HG03280 (cell line): ENCODE results near the gene RRAGA.
"Not testable (repeated sequence)": the region's sequence is repeated elsewhere in the genome, so short reads cannot be mapped to it uniquely, and the experiment has no call there.

Source experiments
- ATAC-seq: cut with Tn5 transposase; IDR thresholded peaks from one replicate; pipeline ENCODE4 v1.9.1; 2021; ENCODE audit warnings: mild to moderate bottlenecking, moderate library complexity; ENCODE audit not compliant: unreplicated experiment

Gene RRAGA

DNA sequence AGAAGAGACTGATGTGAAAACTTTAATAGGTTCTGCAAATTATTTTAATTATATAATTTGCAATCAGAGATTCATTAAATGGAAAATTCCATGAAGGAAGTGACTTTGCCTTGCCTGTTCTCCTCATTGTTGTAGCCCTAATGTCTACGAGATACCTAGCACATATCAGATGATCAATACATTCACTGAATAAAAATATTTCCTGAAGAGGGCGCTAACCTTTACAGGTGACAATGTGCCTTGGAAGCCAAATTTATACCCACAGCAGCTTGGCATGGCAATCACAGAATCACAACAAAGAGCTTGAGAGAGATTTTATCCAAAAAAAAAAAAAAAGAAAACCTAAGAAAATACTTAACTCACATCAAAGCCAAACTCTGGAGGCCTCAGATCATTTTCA is 36.1 kb downstream of the RRAGA start:
- no peak for ATAC-seq

DNA sequence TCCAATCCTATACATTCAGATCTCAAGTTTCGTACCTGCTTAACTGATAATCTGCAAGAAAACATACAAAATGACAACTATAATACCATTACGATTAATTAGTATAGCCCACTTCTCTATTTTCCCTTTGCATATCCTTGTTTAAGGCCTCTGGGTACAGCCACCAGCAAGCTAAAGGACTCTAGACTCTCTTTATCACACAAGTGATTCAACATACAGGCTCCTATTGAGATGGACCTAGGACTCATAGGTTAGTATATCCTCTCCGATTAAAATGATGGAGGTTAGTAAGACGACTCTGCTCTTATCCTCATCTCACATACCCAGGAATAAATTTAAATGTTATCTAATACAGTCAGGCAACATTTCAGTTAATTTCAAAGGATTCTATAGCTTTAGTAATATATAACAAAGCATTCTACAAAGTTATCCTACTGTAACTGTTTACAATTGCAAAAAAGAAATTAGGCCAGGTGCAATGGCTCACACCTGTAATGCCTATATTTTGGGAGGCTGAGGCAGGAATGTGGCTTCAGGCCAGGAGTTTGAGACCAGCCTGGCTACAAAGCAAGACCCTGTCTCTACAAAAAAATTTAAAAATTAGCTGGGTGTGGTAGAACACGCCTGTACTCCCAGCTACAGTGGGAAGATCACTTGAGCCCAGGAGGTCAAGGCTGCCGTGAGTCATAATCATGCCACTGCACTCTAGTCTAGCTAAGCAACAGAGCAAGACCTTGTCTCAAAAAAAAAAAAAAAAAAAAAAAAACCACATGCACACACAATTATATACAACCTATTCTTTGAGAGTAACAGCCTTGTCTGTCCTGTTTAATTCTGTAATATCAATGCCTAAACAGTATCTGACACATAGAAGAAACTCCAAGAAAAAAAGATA is 38.1 kb downstream of the RRAGA start:
- ATAC-seq: no peak

DNA sequence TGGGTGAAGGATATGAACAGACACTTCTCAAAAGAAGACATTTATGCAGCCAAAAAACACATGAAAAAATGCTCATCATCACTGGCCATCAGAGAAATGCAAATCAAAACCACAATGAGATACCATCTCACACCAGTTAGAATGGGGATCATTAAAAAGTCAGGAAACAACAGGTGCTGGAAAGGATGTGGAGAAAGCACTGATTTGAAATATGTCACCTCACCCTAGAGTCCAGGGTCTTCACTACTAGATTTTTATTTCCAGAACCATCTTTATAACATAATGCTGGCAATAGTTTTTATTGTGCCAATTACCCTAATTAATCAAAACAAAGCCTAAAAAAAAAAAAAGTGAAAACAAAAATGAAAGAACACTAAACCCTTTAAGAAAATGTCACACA is 48.2 kb downstream of the RRAGA start:
- not testable (repeated sequence) for ATAC-seq
